SJSA1 (cell line): ENCODE measurements around the gene GGTLC1. TPM values are rescaled to one million over a fixed set of nuclear protein-coding genes. Genes with fewer than 3 reads are reported as not detected.

Experiments used
- DNase-seq, 2 experiments: peaks; one replicate each; pipeline ENCODE4 v3.0.0-alpha.2; 2015 to 2020; ENCODE audit warnings: low spot score in 2 of 2, low read depth in 1 of 2
- H3K27ac ChIP-seq: fragments of 250-450 bp; sonication (Bioruptor Pico); 2 replicates; pipeline ENCODE4 v1.5.1; 2020; ENCODE audit warnings: mild to moderate bottlenecking, moderate library complexity
- H3K27me3 ChIP-seq: fragments of 250-450 bp; sonication (Bioruptor Pico); replicated peaks from 2 replicates; pipeline ENCODE4 v1.5.1; 2020; ENCODE audit warnings: mild to moderate bottlenecking, moderate library complexity
- H3K36me3 ChIP-seq: fragments of 250-450 bp; sonication (Bioruptor Pico); 2 replicates; pipeline ENCODE4 v1.5.1; 2020; ENCODE audit warnings: mild to moderate bottlenecking
- H3K4me1 ChIP-seq: fragments of 250-450 bp; sonication (Bioruptor Pico); replicated peaks from 2 replicates; pipeline ENCODE4 v1.6.1; 2021; ENCODE audit warnings: mild to moderate bottlenecking
- H3K4me3 ChIP-seq: fragments of 250-450 bp; sonication (Bioruptor Pico); 2 replicates; pipeline ENCODE4 v1.5.1; 2020; ENCODE audit warnings: mild to moderate bottlenecking
- H3K9me3 ChIP-seq: fragments of 250-450 bp; sonication (Bioruptor Pico); replicated peaks from 2 replicates; pipeline ENCODE4 v1.5.1; 2020; ENCODE audit warnings: mild to moderate bottlenecking
- total RNA-seq: library from RNA; depleted of rRNA; stranded (reverse); fragments of >200 nt; shearing (Covaris generic); gene quantifications from 2 replicates; pipeline ENCODE4 v1.2.3, GENCODE V29; 2014; rRNA removed

Gene GGTLC1
- total RNA-seq, result not detected in 2 replicates

- Histone ChIP-seq H3K4me3 (no peak within 1 kb of the TSS), H3K4me1 (no peaks in the 10 kb centered on the region), H3K27me3 (no peaks in the 10 kb centered on the region), H3K36me3 (no peaks in the 10 kb centered on the region), H3K9me3 (no peaks in the 10 kb centered on the region), H3K27ac (no peak within 1 kb of the TSS)
- no peak for DNase-seq
Observed at GRCh38 chr20:23988561-23988960, at the start of gene GGTLC1. Gene GGTLC1 (minus strand): TSS chr20:23988779. CDS start chr20:23986611, 2,168 bp downstream.

GRCh38 chr20:24034820-24035219 lies 46.2 kb upstream of the GGTLC1 start:
- Histone ChIP-seq H3K4me3 (no peak overlapping the region), H3K9me3 (no peaks in the 10 kb centered on the region), H3K27me3 (no peaks in the 10 kb centered on the region), H3K4me1 (no peaks in the 10 kb centered on the region), H3K36me3 (no peaks in the 10 kb centered on the region), H3K27ac (no peak overlapping the region)
- DNase-seq, result peak in 1 of 2 experiments; percentile 4

- H3K27ac ChIP-seq, result no peak overlapping the region
- DNase-seq, result no peak
- H3K9me3 ChIP-seq, result no peaks in the 10 kb centered on the region
- no peaks in the 10 kb centered on the region for H3K4me1 ChIP-seq
- H3K27me3 ChIP-seq, result no peaks in the 10 kb centered on the region
- no peak overlapping the region for H3K4me3 ChIP-seq
- H3K36me3 ChIP-seq, result no peaks in the 10 kb centered on the region
Observed at GRCh38 chr20:24033565-24033964, 45.0 kb upstream of the GGTLC1 start.

- H3K36me3 ChIP-seq, result no peaks in the 10 kb centered on the region
- no peak for DNase-seq
- H3K27ac ChIP-seq, result no peak overlapping the region
- H3K9me3 ChIP-seq, result no peaks in the 10 kb centered on the region
- no peaks in the 10 kb centered on the region for H3K4me1 ChIP-seq
- no peaks in the 10 kb centered on the region for H3K27me3 ChIP-seq
- H3K4me3 ChIP-seq, result no peak overlapping the region
Observed at GRCh38 chr20:24033151-24033550, 44.6 kb upstream of the GGTLC1 start.

GRCh38 chr20:24032400-24032898 lies 43.9 kb upstream of the GGTLC1 start:
- Histone ChIP-seq H3K27ac (no peak overlapping the region), H3K4me1 (no peaks in the 10 kb centered on the region), H3K36me3 (no peaks in the 10 kb centered on the region), H3K9me3 (no peaks in the 10 kb centered on the region), H3K4me3 (no peak overlapping the region), H3K27me3 (no peaks in the 10 kb centered on the region)
- no peak for DNase-seq

GRCh38 chr20:24027229-24027628 lies 38.6 kb upstream of the GGTLC1 start:
- no peak overlapping the region for H3K27ac ChIP-seq
- no peaks in the 10 kb centered on the region for H3K4me1 ChIP-seq
- H3K9me3 ChIP-seq, result no peaks in the 10 kb centered on the region
- H3K36me3 ChIP-seq, result no peaks in the 10 kb centered on the region
- no peak overlapping the region for H3K4me3 ChIP-seq
- DNase-seq, result no peak
- H3K27me3 ChIP-seq, result no peaks in the 10 kb centered on the region

- no peak overlapping the region for H3K4me3 ChIP-seq
- H3K9me3 ChIP-seq, result no peaks in the 10 kb centered on the region
- no peaks in the 10 kb centered on the region for H3K4me1 ChIP-seq
- no peaks in the 10 kb centered on the region for H3K27me3 ChIP-seq
- no peak for DNase-seq
- H3K27ac ChIP-seq, result no peak overlapping the region
- no peaks in the 10 kb centered on the region for H3K36me3 ChIP-seq
Observed at GRCh38 chr20:24022621-24023180, 34.1 kb upstream of the GGTLC1 start.

- no peak overlapping the region for H3K4me3 ChIP-seq
- peaks cover 4% of the 10 kb centered on the region; the same call in 1 of the 2 replicates for H3K27me3 ChIP-seq
- peak in 1 of 2 experiments; percentile 4 for DNase-seq
- H3K36me3 ChIP-seq, result no peaks in the 10 kb centered on the region
- no peak overlapping the region for H3K27ac ChIP-seq
- H3K9me3 ChIP-seq, result no peaks in the 10 kb centered on the region
- H3K4me1 ChIP-seq, result no peaks in the 10 kb centered on the region
Observed at GRCh38 chr20:24018796-24019195, 30.2 kb upstream of the GGTLC1 start.

GRCh38 chr20:24017458-24017755 lies 28.8 kb upstream of the GGTLC1 start:
- DNase-seq, result no peak

GRCh38 chr20:24016607-24017457 lies 28.3 kb upstream of the GGTLC1 start:
- no peaks in the 10 kb centered on the region for H3K9me3 ChIP-seq
- DNase-seq, result no peak
- H3K4me3 ChIP-seq, result no peak overlapping the region
- H3K27me3 ChIP-seq, result peaks cover 4% of the 10 kb centered on the region; the same call in 1 of the 2 replicates
- H3K36me3 ChIP-seq, result no peaks in the 10 kb centered on the region
- no peak overlapping the region for H3K27ac ChIP-seq
- H3K4me1 ChIP-seq, result no peaks in the 10 kb centered on the region

More at GRCh38 chr20:24017458-24017755, 28.8 kb upstream of the GGTLC1 start:
- H3K36me3 ChIP-seq, result no peaks in the 10 kb centered on the region
- H3K27me3 ChIP-seq, result peaks cover 4% of the 10 kb centered on the region; the same call in 1 of the 2 replicates
- H3K27ac ChIP-seq, result no peak overlapping the region
- no peak overlapping the region for H3K4me3 ChIP-seq
- H3K9me3 ChIP-seq, result no peaks in the 10 kb centered on the region
- H3K4me1 ChIP-seq, result no peaks in the 10 kb centered on the region

GRCh38 chr20:24013953-24014352 lies 25.4 kb upstream of the GGTLC1 start:
- Histone ChIP-seq H3K27ac (no peak overlapping the region), H3K9me3 (no peaks in the 10 kb centered on the region), H3K27me3 (peaks cover 4% of the 10 kb centered on the region; the same call in 1 of the 2 replicates), H3K4me3 (no peak overlapping the region), H3K36me3 (no peaks in the 10 kb centered on the region), H3K4me1 (no peaks in the 10 kb centered on the region)
- DNase-seq, result no peak

- H3K27ac ChIP-seq, result no peak overlapping the region
- no peaks in the 10 kb centered on the region for H3K4me1 ChIP-seq
- H3K27me3 ChIP-seq, result peaks cover 4% of the 10 kb centered on the region; the same call in 1 of the 2 replicates
- H3K36me3 ChIP-seq, result no peaks in the 10 kb centered on the region
- DNase-seq, result no peak
- H3K4me3 ChIP-seq, result no peak overlapping the region
- H3K9me3 ChIP-seq, result no peaks in the 10 kb centered on the region
Observed at GRCh38 chr20:24011282-24011681, 22.7 kb upstream of the GGTLC1 start.

- Histone ChIP-seq H3K9me3 (no peaks in the 10 kb centered on the region), H3K27ac (no peak overlapping the region), H3K4me3 (no peak overlapping the region), H3K27me3 (0 out of 2 replicates have a peak, but pooled peaks cover 3% of the 10 kb centered on the region), H3K4me1 (no peaks in the 10 kb centered on the region), H3K36me3 (no peaks in the 10 kb centered on the region)
- DNase-seq, result no peak
Observed at GRCh38 chr20:24007758-24008157, 19.2 kb upstream of the GGTLC1 start.

- Histone ChIP-seq H3K4me1 (no peaks in the 10 kb centered on the region), H3K27me3 (0 out of 2 replicates have a peak, but pooled peaks cover 3% of the 10 kb centered on the region), H3K36me3 (no peaks in the 10 kb centered on the region), H3K9me3 (no peaks in the 10 kb centered on the region), H3K27ac (no peak overlapping the region), H3K4me3 (no peak overlapping the region)
- DNase-seq, result no peak
Observed at GRCh38 chr20:24007073-24007595, 18.6 kb upstream of the GGTLC1 start.
